A549 (cell line): Measurements from ENCODE around the gene LPCAT4.

Experiments
- BHLHE40 ChIP-seq: IDR thresholded peaks from 2 replicates; pipeline ENCODE4 v1.6.1; 2012; ENCODE audit warnings: low read depth, low read length, inconsistent platforms
- CHD2 ChIP-seq: fragments of 150-350 bp; IDR thresholded peaks from 2 replicates; pipeline ENCODE4 v1.6.1; 2014; ENCODE audit warnings: low read length; ENCODE audit not compliant: partially characterized antibody
- CTCF ChIP-seq: fragments of >200 bp; sonication (Bioruptor Twin); formaldehyde crosslinking; IDR thresholded peaks from 3 replicates; pipeline ENCODE4 v1.5.1; 2016
- HDAC2 ChIP-seq: fragments of 200-600 bp; sonication (generic); IDR thresholded peaks from 2 replicates; pipeline ENCODE4 v1.6.1; 2016
- KDM5A ChIP-seq: fragments of 200-600 bp; sonication (generic); IDR thresholded peaks from 2 replicates; pipeline ENCODE4 v1.6.1; 2016; ENCODE audit warnings: antibody characterized with exemption, mild to moderate bottlenecking
- MAX ChIP-seq: IDR thresholded peaks from 2 replicates; pipeline ENCODE4 v1.6.1; 2012
- MYC ChIP-seq: IDR thresholded peaks from 2 replicates; pipeline ENCODE4 v1.6.1; 2012; ENCODE audit warnings: mild to moderate bottlenecking, inconsistent platforms, low read length, improper control_type of control experiment, borderline replicate concordance
- NR3C1 ChIP-seq: fragments of >200 bp; sonication (Bioruptor Twin); formaldehyde crosslinking; IDR thresholded peaks from 3 replicates; pipeline ENCODE4 v1.6.1; 2017
- PHF8 ChIP-seq: fragments of 200-600 bp; sonication (generic); IDR thresholded peaks from 2 replicates; pipeline ENCODE4 v1.6.1; 2016; ENCODE audit warnings: low read depth, mild to moderate bottlenecking, antibody characterized with exemption, moderate library complexity, borderline replicate concordance
- POLR2A ChIP-seq: IDR thresholded peaks from 2 replicates; pipeline ENCODE4 v1.6.1; 2012; ENCODE audit warnings: mild to moderate bottlenecking, low read length
- POLR2AphosphoS2 ChIP-seq: conservative IDR thresholded peaks from 2 replicates; pipeline ENCODE4 v1.6.1; 2012; ENCODE audit warnings: low read length, improper control_type of control experiment, inconsistent platforms
- RCOR1 ChIP-seq: fragments of 150-350 bp; IDR thresholded peaks from 2 replicates; pipeline ENCODE4 v1.6.1; 2014; ENCODE audit warnings: antibody characterized with exemption, low read length, low read depth
- REST ChIP-seq: fragments of 200-600 bp; sonication (generic); IDR thresholded peaks from 2 replicates; pipeline ENCODE4 v1.6.1; 2016; ENCODE audit warnings: antibody characterized with exemption, mild to moderate bottlenecking, moderate library complexity
- USF2 ChIP-seq: fragments of 450-650 bp; IDR thresholded peaks from 2 replicates; pipeline ENCODE4 v1.6.1; 2014; ENCODE audit warnings: antibody characterized with exemption

GRCh38 chr15:34373951-34374350, 7.0 kb upstream of the LPCAT4 start:
- no peak for TF ChIP-seq MAX
- TF ChIP-seq PHF8 = no peak
- no peak for TF ChIP-seq CTCF
- TF ChIP-seq USF2 = no peak
- TF ChIP-seq KDM5A = no peak
- TF ChIP-seq HDAC2 = no peak
- no peak for TF ChIP-seq POLR2A
- TF ChIP-seq CHD2 = no peak
- TF ChIP-seq MYC = no peak
- no peak for TF ChIP-seq POLR2AphosphoS2
- no peak for TF ChIP-seq BHLHE40
- TF ChIP-seq REST = no peak
- no peak for TF ChIP-seq NR3C1
- TF ChIP-seq RCOR1 = no peak
